BE2C (cell line): ENCODE data around the gene SPSB4.

Experiments
- DNase-seq: peaks from one replicate; pipeline ENCODE4 v3.0.0-alpha.2; 2020
- H3K27me3 ChIP-seq: fragments of 250-450 bp; sonication (Bioruptor Pico); 2 replicates; pipeline ENCODE4 v1.5.1; 2020; ENCODE audit warnings: mild to moderate bottlenecking
- H3K36me3 ChIP-seq: fragments of 250-450 bp; sonication (Bioruptor Pico); 2 replicates; pipeline ENCODE4 v1.5.1; 2020; ENCODE audit warnings: mild to moderate bottlenecking
- H3K4me1 ChIP-seq: fragments of 250-450 bp; sonication (Bioruptor Pico); 2 replicates; pipeline ENCODE4 v1.5.1; 2020
- H3K4me3 ChIP-seq: 2 replicates; pipeline ENCODE4 v1.5.1; 2011; ENCODE audit warnings: low read depth, low read length
- H3K9me3 ChIP-seq: fragments of 250-450 bp; sonication (Bioruptor Pico); 2 replicates; pipeline ENCODE4 v1.5.1; 2020
- TF ChIP-seq, protein P1 (sequence below): IDR thresholded peaks from 2 replicates; pipeline ENCODE4 v1.5.1; 2012; ENCODE audit warnings: mild to moderate bottlenecking, low read depth, low read length

SPSB4 gene

DNA sequence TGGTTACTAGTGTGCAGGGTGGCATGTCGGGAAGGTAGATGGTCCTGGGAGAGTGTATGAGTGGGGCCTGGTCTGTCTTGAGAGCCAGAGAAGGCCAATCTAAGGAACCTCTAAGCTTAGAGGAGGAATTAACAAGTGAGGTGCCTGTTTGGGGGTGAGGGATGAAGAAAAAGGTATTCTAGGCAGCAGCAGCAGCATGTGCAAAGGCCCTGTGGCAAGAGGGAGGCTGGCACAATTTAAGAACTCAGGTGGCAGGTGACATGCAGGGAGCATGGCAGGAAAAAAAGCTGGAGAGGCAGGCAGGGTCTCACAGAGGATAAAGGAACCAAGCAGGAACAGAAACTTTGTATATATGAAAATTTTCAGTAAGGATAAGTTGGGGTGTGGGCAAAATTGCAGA is 51.2 kb downstream of the SPSB4 start:
- TF ChIP-seq, protein P1, sequence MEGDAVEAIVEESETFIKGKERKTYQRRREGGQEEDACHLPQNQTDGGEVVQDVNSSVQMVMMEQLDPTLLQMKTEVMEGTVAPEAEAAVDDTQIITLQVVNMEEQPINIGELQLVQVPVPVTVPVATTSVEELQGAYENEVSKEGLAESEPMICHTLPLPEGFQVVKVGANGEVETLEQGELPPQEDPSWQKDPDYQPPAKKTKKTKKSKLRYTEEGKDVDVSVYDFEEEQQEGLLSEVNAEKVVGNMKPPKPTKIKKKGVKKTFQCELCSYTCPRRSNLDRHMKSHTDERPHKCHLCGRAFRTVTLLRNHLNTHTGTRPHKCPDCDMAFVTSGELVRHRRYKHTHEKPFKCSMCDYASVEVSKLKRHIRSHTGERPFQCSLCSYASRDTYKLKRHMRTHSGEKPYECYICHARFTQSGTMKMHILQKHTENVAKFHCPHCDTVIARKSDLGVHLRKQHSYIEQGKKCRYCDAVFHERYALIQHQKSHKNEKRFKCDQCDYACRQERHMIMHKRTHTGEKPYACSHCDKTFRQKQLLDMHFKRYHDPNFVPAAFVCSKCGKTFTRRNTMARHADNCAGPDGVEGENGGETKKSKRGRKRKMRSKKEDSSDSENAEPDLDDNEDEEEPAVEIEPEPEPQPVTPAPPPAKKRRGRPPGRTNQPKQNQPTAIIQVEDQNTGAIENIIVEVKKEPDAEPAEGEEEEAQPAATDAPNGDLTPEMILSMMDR, result no peak
- no peak for DNase-seq
- H3K4me3 ChIP-seq, result no peak overlapping the region
- no peaks in the 10 kb centered on the region; the same call in 1 of the 2 replicates for H3K36me3 ChIP-seq
- no peaks in the 10 kb centered on the region for H3K9me3 ChIP-seq
- H3K4me1 ChIP-seq, result peaks cover 15% of the 10 kb centered on the region
- H3K27me3 ChIP-seq, result no peaks in the 10 kb centered on the region

DNA sequence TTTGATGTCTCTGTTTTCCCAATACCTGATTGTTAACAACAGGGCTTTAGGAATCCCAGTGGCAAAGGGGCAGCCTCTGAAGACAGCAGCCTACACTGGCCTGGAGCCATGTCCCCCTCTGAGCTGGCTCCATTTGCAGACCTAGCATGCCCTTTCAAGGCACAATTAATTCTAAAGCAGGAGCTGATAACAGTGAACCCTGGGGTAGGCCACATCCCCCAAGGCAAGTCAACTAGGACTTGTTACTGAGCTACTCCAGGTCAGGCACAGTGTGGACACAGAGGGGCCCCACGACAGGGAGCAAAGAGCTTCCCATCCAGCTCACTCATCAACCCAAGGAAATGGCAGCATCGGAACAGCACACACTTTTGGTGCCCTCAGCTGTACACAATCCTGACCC is 51.9 kb downstream of the SPSB4 start:
- H3K9me3 ChIP-seq, result no peaks in the 10 kb centered on the region
- TF ChIP-seq, protein P1, result no peak
- H3K27me3 ChIP-seq, result no peaks in the 10 kb centered on the region
- H3K36me3 ChIP-seq, result no peaks in the 10 kb centered on the region; the same call in 1 of the 2 replicates
- peaks cover 12% of the 10 kb centered on the region for H3K4me1 ChIP-seq
- no peak overlapping the region for H3K4me3 ChIP-seq
- DNase-seq, result peak; percentile 61

DNA sequence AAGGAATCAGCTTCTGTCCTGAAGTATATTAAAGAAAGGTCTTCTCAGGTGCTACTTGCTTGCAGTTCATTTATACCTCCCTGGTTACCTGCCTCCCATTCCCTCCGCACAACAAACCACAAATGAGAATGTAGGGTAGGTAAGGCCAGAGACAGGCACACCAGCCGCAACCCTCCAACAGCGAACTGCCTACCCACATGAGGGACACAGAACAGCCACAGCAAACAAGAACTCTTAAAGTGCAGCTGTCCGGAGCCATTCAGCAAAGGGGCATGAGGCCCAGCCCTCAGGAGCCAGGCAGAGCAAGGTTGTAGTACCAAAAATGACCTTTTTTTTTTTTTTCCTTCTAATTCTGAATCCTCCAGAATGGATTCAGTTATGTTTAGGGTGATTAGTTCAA is 52.4 kb downstream of the SPSB4 start:
- Histone ChIP-seq H3K4me3 (no peak overlapping the region), H3K36me3 (no peaks in the 10 kb centered on the region; the same call in 1 of the 2 replicates), H3K4me1 (peaks cover 12% of the 10 kb centered on the region), H3K9me3 (no peaks in the 10 kb centered on the region), H3K27me3 (no peaks in the 10 kb centered on the region)
- DNase-seq, result no peak
- TF ChIP-seq, protein P1, result no peak

DNA sequence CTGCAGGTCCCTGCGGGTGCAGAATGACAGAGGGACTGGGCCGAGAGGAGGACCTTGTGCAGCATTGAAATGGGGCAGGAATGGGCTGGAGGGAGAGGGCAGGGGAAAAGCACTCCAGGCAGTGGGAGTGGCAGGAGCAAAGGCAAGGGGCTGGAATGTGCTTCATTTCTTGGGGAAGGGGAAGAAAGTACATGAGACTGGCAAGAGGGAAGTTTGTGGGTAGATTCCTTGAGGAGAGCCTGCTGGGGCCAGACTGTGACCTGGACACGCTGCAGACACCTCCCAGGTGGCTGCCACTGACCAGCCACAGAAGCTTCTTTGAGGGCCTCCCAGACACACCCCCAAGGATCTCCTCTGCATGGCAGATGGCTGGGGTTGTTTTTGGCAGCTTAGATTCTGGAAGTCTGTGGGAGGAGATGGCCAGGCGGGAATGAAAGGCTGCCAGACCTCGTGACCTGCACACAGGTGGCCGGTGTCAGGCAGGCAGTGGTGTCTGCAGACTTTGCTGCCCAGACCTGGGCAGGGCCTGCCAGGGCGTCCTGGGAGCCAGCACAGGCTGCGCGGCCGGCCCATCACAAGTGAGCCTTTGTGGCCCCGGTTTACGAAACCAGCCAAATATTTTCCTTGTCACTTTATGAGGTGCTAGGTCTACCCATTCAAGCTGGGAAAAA is 53.1 kb downstream of the SPSB4 start:
- peaks cover 12% of the 10 kb centered on the region for H3K4me1 ChIP-seq
- no peak overlapping the region for H3K4me3 ChIP-seq
- TF ChIP-seq, protein P1, result no peak
- H3K27me3 ChIP-seq, result no peaks in the 10 kb centered on the region
- no peaks in the 10 kb centered on the region for H3K9me3 ChIP-seq
- no peak for DNase-seq
- H3K36me3 ChIP-seq, result no peaks in the 10 kb centered on the region; the same call in 1 of the 2 replicates

DNA sequence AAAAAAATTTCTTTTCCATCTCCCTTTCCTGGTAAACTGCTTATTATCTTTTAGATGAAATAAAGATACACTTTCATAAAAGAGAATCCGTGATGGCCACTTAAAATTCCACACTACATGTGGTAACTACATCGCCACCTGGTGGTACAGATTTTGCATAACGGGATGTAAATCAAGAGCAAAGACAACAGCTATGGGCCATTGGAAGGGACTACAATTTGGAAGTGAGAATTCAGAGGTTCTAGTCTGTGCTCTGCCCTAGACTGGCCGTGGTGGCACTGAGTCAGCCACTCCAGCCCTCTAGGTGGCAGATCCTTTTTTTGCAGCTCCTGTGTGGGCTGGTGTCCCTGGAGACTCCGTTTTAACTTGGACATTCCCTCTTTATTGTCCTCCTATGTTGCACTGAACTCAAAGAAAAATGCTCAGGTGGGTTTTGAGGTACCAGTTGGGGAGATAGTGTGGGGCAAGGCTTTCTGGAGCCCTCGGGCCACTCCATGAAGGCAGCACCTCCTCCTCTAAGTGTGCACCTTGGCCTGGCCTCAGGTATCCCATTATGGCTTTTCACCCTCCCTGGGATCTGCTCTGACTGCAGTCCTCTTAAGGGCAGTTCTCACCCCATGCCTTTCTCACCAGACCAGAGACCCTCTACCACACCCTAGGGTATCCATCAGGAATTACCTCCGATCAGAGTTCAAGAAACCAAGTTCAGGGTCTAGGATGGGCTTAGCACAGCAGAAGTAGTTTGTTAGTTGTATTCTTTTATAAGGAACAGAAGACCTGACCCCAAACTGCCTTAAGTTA is 54.9 kb downstream of the SPSB4 start:
- Histone ChIP-seq H3K36me3 (peaks cover 11% of the 10 kb centered on the region), H3K4me3 (no peak overlapping the region), H3K9me3 (no peaks in the 10 kb centered on the region), H3K27me3 (no peaks in the 10 kb centered on the region), H3K4me1 (peaks cover 12% of the 10 kb centered on the region)
- TF ChIP-seq, protein P1, result peak; percentile 80
- DNase-seq, result peak; percentile 83

DNA sequence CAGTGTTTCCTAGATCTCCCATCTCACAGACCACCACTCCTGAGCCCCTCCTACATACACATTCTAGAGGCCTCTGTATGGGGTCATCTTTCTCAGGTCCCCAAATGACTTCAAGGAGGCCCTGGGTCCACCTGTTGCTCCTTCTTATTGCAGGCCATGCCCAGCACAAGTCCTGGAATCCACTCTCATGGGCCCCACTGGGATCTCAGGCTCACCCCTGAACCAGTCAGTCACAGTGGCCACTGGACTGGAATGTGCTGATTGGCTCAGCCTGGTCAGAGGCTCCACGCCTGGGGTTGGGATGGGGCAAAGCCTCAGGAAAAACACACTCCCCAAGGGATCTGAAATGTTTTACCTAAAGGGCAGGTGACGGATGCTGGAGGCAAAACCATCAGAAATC is 55.7 kb downstream of the SPSB4 start:
- Histone ChIP-seq H3K4me3 (no peak overlapping the region), H3K27me3 (no peaks in the 10 kb centered on the region), H3K4me1 (peaks cover 12% of the 10 kb centered on the region), H3K36me3 (peaks cover 11% of the 10 kb centered on the region), H3K9me3 (no peaks in the 10 kb centered on the region)
- no peak for DNase-seq
- TF ChIP-seq, protein P1, result no peak
